ENCODE data around the gene SESN1.

DNA sequence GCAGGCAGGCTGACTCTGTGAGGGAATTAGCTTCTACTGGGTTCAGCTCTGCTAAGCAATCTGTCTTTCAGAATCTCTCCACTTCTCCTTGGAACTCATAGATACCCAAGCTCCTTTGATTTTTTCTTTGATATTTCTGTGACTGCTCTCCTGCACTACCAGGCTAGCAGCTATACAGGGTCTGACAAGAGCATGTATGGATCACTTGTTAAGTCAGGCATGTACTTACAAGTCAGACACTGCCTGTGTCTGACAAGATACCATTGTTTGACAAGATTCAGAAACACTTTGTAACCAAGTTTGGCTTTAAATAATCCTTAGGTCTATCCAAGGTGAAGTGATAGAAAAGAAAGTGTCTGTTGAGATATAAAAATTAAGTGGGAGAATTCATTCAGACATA is 79.5 kb downstream of the SESN1 start:
- no peak for TF ChIP-seq POLR2AphosphoS5 (IDR thresholded peaks at IDR 0.05; ENCODE audit: low read depth, low read length)
- TF ChIP-seq POLR2A (IDR thresholded peaks at IDR 0.05; ENCODE audit: low read depth, low read length), result no peak
- no peak for TF ChIP-seq TAF1 (IDR thresholded peaks at IDR 0.05; ENCODE audit: low read depth, low read length)
- no peak for TF ChIP-seq PAX5 (IDR thresholded peaks at IDR 0.05; ENCODE audit: insufficient read depth, low read length, severe bottlenecking)

All from GM12891 (cell line).